ENCODE results near the gene PTBP1. TPM values are rescaled to one million over a fixed set of nuclear protein-coding genes. Genes with fewer than 3 reads are reported as not detected.

Gene PTBP1
- total and polyA plus RNA-seq, 7 experiments from 2014 or later: 113 to 524 (median 322) TPM

DNA sequence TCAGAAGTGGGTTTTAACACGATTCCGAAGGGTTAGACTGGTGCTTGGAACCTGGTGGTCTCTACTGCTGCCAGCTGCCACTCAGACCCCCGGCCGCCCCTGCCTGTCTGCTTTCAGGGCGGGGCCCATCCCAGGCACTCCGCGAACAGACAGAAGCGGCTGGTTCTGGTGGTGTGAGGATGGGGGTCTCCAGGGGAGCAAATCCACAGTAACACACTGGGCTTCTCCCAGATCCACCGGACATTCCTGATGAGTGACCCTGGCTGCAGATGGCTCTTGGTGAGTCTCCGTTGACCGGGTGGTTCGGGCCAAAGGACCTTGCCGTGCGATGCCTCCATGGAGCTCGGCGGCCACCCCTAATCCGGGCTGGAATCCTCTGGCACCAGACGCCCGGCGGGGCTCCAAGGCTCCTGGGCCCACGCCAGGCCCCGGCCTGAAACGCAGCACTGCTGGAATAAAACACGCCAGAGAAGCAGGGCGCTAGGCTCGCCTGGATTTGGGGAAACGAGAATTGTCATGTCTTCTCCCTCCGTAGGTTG, 2.1 kb upstream of the PTBP1 start:
- POLR2A ChIA-PET: interaction anchor here (0.6 kb wide), 1 partner anchor 242 kb away, joined by 3 read pairs; no protein-coding TSS in a partner anchor
- Mint-ChIP-seq H3K36me3 (peaks cover 0 to 12% (median 0%) of the 10 kb centered on the region in 5 donors), H3K27ac (no peak overlapping the region), H3K4me3 (peak overlapping the region in 2 of 10 donors; percentile 51), H3K9me3 (peaks cover 0 to 4% (median 0%) of the 10 kb centered on the region in 11 donors), H3K4me1 (peaks cover 12 to 19% (median 17%) of the 10 kb centered on the region in 7 donors), H3K27me3 (peaks cover 0 to 2% (median 0%) of the 10 kb centered on the region in 5 donors)
- Histone ChIP-seq H3K4me1 (ENCODE audit: control insufficient read depth in 2 of 2, insufficient read depth in 2 of 2, low read length in 2 of 2) (peaks cover 12 to 14% of the 10 kb centered on the region in 2 donors), H3K9me3 (ENCODE audit: control insufficient read depth in 2 of 3, low read length in 3 of 3) (no peaks in the 10 kb centered on the region), H3K27ac (ENCODE audit: low read depth, low read length) (no peak overlapping the region), H3K27me3 (ENCODE audit: control insufficient read depth in 2 of 2, insufficient read depth in 2 of 2, low read length in 2 of 2) (no peaks in the 10 kb centered on the region), H3K36me3 (ENCODE audit: control insufficient read depth in 2 of 3, insufficient read depth in 3 of 3, low read length in 3 of 3) (peaks cover 0 to 4% (median 0%) of the 10 kb centered on the region in 3 experiments), H3K4me3 (ENCODE audit: low read length) (no peak overlapping the region)
- DNase-seq (no peak), ATAC-seq (no peak)
- CTCF ChIA-PET: no interaction called here
- intact Hi-C loops (cut with micrococcal nuclease): loop anchor here (5.0 to 10.0 kb wide), 3 partner anchors 450 to 857 kb away; partner anchors contain the start of genes ATP5F1D (in 1 of the 2), CIRBP (in 1 of the 2), MIDN (in 1 of the 2) and TCF3 (in 1 of the 2)

DNA sequence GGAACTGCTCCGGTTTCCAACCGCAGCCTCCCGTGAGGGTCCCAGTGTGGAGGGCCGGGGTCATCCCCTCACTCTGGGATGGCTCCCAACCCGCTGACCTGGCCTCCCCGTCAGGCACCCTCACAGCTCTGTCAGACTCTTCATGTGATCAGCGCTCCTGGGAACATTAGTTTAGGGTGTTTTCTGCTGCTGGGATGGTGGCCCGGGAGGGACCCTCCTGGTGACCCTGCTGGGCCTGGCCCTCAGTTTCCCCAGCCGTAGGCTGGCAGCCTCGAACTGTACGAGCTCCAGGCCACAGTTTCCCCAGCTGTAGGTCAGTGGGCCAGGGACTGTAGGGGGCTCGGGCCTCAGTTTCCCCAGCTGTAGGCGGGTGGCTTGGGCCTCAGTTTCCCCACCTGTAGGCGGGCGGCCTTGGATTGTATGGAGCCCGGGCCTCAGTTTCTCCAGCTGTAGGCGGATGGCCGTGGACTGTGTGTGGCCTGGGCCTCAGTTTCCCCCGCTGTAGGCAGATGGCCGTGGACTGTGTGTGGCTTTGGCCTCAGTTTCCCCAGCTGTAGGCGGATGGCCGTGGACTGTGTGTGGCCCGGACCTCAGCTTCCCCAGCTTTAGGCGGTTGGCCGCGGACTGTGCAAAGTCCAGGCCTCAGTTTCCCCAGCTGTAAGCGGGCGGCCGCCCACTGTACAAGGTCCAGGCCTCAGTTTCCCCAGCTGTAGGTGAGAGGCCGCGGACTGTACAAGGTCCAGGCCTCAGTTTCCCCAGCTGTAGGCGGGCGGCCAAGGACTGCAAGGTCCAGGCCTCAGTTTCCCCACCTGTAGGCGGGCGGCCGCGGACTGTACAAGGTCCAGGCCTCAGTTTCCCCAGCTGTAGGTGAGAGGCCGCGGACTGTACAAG, 1.3 kb upstream of the PTBP1 start:
- H3K27me3 ChIP-seq (ENCODE audit: control insufficient read depth in 2 of 2, insufficient read depth in 2 of 2, low read length in 2 of 2): no peaks in the 10 kb centered on the region
- intact Hi-C loops (cut with micrococcal nuclease): loop anchor here (2.0 to 10.0 kb wide), 10 partner anchors 25 to 856 kb away; partner anchors contain the start of genes ATP5F1D (in 1 of the 2), CIRBP (in 1 of the 2), DAZAP1 (in 1 of the 2) and MIDN (in 1 of the 2)
- peak overlapping the region; percentile 72 for H3K4me3 ChIP-seq (ENCODE audit: low read length)
- Mint-ChIP-seq H3K4me3 (peak overlapping the region in 6 of 10 donors; percentile 3 to 93 (median 88)), H3K9me3 (peaks cover 0 to 4% (median 0%) of the 10 kb centered on the region in 11 donors), H3K27me3 (peaks cover 0 to 2% (median 0%) of the 10 kb centered on the region in 5 donors), H3K4me1 (peaks cover 18 to 27% (median 23%) of the 10 kb centered on the region in 7 donors), H3K27ac (no peak overlapping the region), H3K36me3 (peaks cover 0 to 17% (median 0%) of the 10 kb centered on the region in 5 donors)
- DNase-seq: no peak
- POLR2A ChIA-PET: interaction anchor here (0.6 to 1.3 kb wide), 3 partner anchors 91 to 241 kb away, joined by 3 to 4 read pairs (median 3); no protein-coding TSS in a partner anchor
- peak overlapping the region; percentile 71 for H3K27ac ChIP-seq (ENCODE audit: low read depth, low read length)
- no peak for ATAC-seq
- H3K9me3 ChIP-seq (ENCODE audit: control insufficient read depth in 2 of 3, low read length in 3 of 3): no peaks in the 10 kb centered on the region
- CTCF ChIA-PET: no interaction called here
- peaks cover 0 to 7% (median 0%) of the 10 kb centered on the region in 3 experiments for H3K36me3 ChIP-seq (ENCODE audit: control insufficient read depth in 2 of 3, insufficient read depth in 3 of 3, low read length in 3 of 3)
- peaks cover 19 to 21% of the 10 kb centered on the region in 2 donors for H3K4me1 ChIP-seq (ENCODE audit: control insufficient read depth in 2 of 2, insufficient read depth in 2 of 2, low read length in 2 of 2)

DNA sequence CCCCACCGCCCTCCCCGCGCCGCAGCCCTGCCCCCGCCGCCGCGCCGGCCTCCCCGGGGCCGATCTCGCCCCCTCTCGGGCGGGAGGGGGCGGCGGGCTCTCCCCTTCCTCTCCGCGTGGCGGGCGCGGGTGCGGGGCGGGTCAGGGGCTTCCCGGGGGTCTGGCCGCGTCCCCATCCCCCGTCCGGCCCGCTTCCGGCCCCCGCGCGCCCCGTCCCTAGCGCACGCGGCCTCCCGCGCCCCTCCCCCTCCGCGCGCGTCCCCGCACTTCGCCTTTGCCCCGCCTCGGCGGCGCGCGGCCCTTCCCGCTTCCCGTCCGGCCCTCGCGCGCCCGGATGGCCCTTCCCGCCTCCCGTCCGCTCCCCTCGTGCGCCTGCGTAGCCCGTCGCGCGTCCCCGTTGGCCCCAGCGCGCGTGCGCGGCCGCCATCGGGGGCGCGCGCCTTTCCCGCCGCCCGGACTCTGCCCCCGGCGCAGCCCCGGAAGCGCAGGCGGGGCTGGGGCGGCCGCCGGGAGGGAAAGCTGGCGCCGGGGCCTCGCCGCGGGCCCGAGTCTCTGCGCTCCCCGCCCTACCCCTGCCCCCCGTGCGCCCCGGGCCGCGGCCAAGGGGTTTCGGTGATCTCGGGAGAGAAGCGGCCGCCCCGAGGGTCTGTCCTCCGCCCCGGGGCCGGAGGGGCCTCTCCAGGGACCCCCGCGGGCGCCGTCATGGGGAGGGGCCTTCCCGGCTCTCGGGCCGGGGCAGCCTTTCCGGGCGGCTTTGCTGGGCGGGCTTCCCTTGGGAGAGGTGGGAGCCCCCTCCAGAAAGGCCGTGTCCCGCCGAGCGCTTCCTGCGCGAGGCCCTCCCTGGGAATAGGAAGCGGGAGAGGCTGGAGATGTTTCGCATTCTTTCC, 519 bp downstream of the PTBP1 start:
- peak overlapping the region; percentile 86 to 96 (median 92) for H3K4me3 Mint-ChIP-seq
- H3K4me1 Mint-ChIP-seq: peaks cover 33 to 44% (median 39%) of the 10 kb centered on the region in 7 donors

GRCh38 chr19:798415-799075, 1.3 kb downstream of the PTBP1 start:
- peak overlapping the region; percentile 78 for H3K27ac ChIP-seq (ENCODE audit: low read depth, low read length)
- POLR2A ChIA-PET: interaction anchor here (1.0 to 1.5 kb wide), 4 partner anchors 21 to 468 kb away, joined by 3 read pairs; no protein-coding TSS in a partner anchor
- peaks cover 0 to 20% (median 0%) of the 10 kb centered on the region in 5 donors for H3K36me3 Mint-ChIP-seq

More for the DNA sequence above, 519 bp downstream of the PTBP1 start:
- POLR2A ChIA-PET: interaction anchor here (1.0 to 1.5 kb wide), 6 partner anchors 22 to 469 kb away, joined by 3 to 4 read pairs (median 3); no protein-coding TSS in a partner anchor
- H3K4me1 ChIP-seq (ENCODE audit: control insufficient read depth in 2 of 2, insufficient read depth in 2 of 2, low read length in 2 of 2): peaks cover 37 to 39% of the 10 kb centered on the region in 2 donors
- peak overlapping the region; percentile 78 for H3K4me3 ChIP-seq (ENCODE audit: low read length)
- peak overlapping the region; percentile 78 for H3K27ac ChIP-seq (ENCODE audit: low read depth, low read length)
- Mint-ChIP-seq H3K27ac (peak overlapping the region; percentile 85 to 97 (median 92)), H3K9me3 (peaks cover 0 to 4% (median 0%) of the 10 kb centered on the region in 11 donors), H3K36me3 (peaks cover 0 to 18% (median 0%) of the 10 kb centered on the region in 5 donors), H3K27me3 (peaks cover 0 to 2% (median 0%) of the 10 kb centered on the region in 5 donors)
- no peaks in the 10 kb centered on the region for H3K27me3 ChIP-seq (ENCODE audit: control insufficient read depth in 2 of 2, insufficient read depth in 2 of 2, low read length in 2 of 2)
- no peaks in the 10 kb centered on the region for H3K9me3 ChIP-seq (ENCODE audit: control insufficient read depth in 2 of 3, low read length in 3 of 3)
- DNase-seq: peak; percentile 78 to 96 (median 89)
- H3K36me3 ChIP-seq (ENCODE audit: control insufficient read depth in 2 of 3, insufficient read depth in 3 of 3, low read length in 3 of 3): peaks cover 0 to 18% (median 0%) of the 10 kb centered on the region in 3 experiments
- ATAC-seq: peak; percentile 46
- intact Hi-C loops (cut with micrococcal nuclease): loop anchor here (1.0 to 10.0 kb wide), 20 partner anchors 27 to 855 kb away; partner anchors contain the start of genes BSG (in 2 of the 2), DAZAP1 (in 2 of the 2), POLRMT (in 2 of the 2) and RNF126 (in 2 of the 2)
- CTCF ChIA-PET: no interaction called here

More at GRCh38 chr19:798415-799075, 1.3 kb downstream of the PTBP1 start:
- Histone ChIP-seq H3K9me3 (ENCODE audit: control insufficient read depth in 2 of 3, low read length in 3 of 3) (no peaks in the 10 kb centered on the region), H3K4me1 (ENCODE audit: control insufficient read depth in 2 of 2, insufficient read depth in 2 of 2, low read length in 2 of 2) (peaks cover 38 to 46% of the 10 kb centered on the region in 2 donors), H3K4me3 (ENCODE audit: low read length) (peak overlapping the region; percentile 78), H3K27me3 (ENCODE audit: control insufficient read depth in 2 of 2, insufficient read depth in 2 of 2, low read length in 2 of 2) (no peaks in the 10 kb centered on the region), H3K36me3 (ENCODE audit: control insufficient read depth in 2 of 3, insufficient read depth in 3 of 3, low read length in 3 of 3) (peaks cover 0 to 26% (median 1%) of the 10 kb centered on the region in 3 experiments)
- Mint-ChIP-seq H3K4me3 (peak overlapping the region; percentile 73 to 93 (median 91)), H3K27me3 (peaks cover 0 to 2% (median 0%) of the 10 kb centered on the region in 5 donors), H3K9me3 (peaks cover 0 to 4% (median 0%) of the 10 kb centered on the region in 11 donors), H3K4me1 (peaks cover 34 to 52% (median 40%) of the 10 kb centered on the region in 7 donors), H3K27ac (peak overlapping the region; percentile 86 to 97 (median 92))
- peak in 3 of 9 donors; percentile 30 to 51 (median 45) for DNase-seq
- CTCF ChIA-PET: no interaction called here
- intact Hi-C loops (cut with micrococcal nuclease): loop anchor here (5.0 to 10.0 kb wide), 3 partner anchors 446 to 854 kb away; partner anchors contain the start of genes ATP5F1D (in 1 of the 2), CIRBP (in 1 of the 2), MIDN (in 1 of the 2) and TCF3 (in 1 of the 2)
- no peak for ATAC-seq
